ENCODE measurements around the gene UPP1. TPM values are rescaled to one million over a fixed set of nuclear protein-coding genes. Genes with fewer than 3 reads are reported as not detected.

The UPP1 gene
- total and polyA plus RNA-seq, 4 donors: 6.1 to 282 (median 82.9) TPM

- Histone ChIP-seq H3K9me3 (ENCODE audit: control insufficient read depth in 4 of 4, insufficient read depth in 3 of 4, low read length in 3 of 4) (no peaks in the 10 kb centered on the region), H3K27me3 (ENCODE audit: control insufficient read depth in 3 of 3, insufficient read depth in 3 of 3, low read length in 2 of 3) (peaks cover 0 to 11% (median 7%) of the 10 kb centered on the region in 3 donors), H3K36me3 (ENCODE audit: control insufficient read depth in 4 of 4, insufficient read depth in 4 of 4, low read length in 4 of 4) (peaks cover 0 to 11% (median 5%) of the 10 kb centered on the region in 4 donors), H3K4me1 (ENCODE audit: control insufficient read depth in 5 of 5, insufficient read depth in 5 of 5, low read length in 5 of 5) (peaks cover 0 to 10% (median 0%) of the 10 kb centered on the region in 5 donors), H3K9ac (ENCODE audit: insufficient read depth in 1 of 2, low read length in 2 of 2) (peak overlapping the region in 1 of 2 donors; percentile 56), H3K27ac (ENCODE audit: low read depth in 1 of 2, low read length in 1 of 2) (peak overlapping the region in 1 of 2 donors; percentile 98), H3K4me3 (peak overlapping the region; percentile 94)
- DNase-seq (peak in 2 of 3 donors; percentile 31 to 40), ATAC-seq (ENCODE audit: insufficient read depth, low FRiP score) (no peak)
- TF ChIP-seq, protein P1, sequence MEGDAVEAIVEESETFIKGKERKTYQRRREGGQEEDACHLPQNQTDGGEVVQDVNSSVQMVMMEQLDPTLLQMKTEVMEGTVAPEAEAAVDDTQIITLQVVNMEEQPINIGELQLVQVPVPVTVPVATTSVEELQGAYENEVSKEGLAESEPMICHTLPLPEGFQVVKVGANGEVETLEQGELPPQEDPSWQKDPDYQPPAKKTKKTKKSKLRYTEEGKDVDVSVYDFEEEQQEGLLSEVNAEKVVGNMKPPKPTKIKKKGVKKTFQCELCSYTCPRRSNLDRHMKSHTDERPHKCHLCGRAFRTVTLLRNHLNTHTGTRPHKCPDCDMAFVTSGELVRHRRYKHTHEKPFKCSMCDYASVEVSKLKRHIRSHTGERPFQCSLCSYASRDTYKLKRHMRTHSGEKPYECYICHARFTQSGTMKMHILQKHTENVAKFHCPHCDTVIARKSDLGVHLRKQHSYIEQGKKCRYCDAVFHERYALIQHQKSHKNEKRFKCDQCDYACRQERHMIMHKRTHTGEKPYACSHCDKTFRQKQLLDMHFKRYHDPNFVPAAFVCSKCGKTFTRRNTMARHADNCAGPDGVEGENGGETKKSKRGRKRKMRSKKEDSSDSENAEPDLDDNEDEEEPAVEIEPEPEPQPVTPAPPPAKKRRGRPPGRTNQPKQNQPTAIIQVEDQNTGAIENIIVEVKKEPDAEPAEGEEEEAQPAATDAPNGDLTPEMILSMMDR (IDR thresholded peaks at IDR 0.05; ENCODE audit: control extremely low read depth, extremely low read depth): no peak
- 57 to 65% methylated on average over 28 of the region's 28 CpGs for WGBS, 2 donors
These were observed 1.2 kb downstream of the UPP1 start for GRCh38 chr7:48090095-48090805.

- DNase-seq: no peak
- Histone ChIP-seq H3K36me3 (ENCODE audit: control insufficient read depth in 4 of 4, insufficient read depth in 4 of 4, low read length in 4 of 4) (peaks cover 0 to 14% (median 6%) of the 10 kb centered on the region in 4 donors), H3K27me3 (ENCODE audit: control insufficient read depth in 3 of 3, insufficient read depth in 3 of 3, low read length in 2 of 3) (peaks cover 0 to 11% (median 7%) of the 10 kb centered on the region in 3 donors), H3K9me3 (ENCODE audit: control insufficient read depth in 4 of 4, insufficient read depth in 3 of 4, low read length in 3 of 4) (no peaks in the 10 kb centered on the region), H3K27ac (ENCODE audit: low read depth in 1 of 2, low read length in 1 of 2) (no peak overlapping the region), H3K4me1 (ENCODE audit: control insufficient read depth in 5 of 5, insufficient read depth in 5 of 5, low read length in 5 of 5) (peaks cover 0 to 10% (median 0%) of the 10 kb centered on the region in 5 donors), H3K4me3 (no peak overlapping the region), H3K9ac (ENCODE audit: insufficient read depth in 1 of 2, low read length in 2 of 2) (no peak overlapping the region)
- ATAC-seq (ENCODE audit: insufficient read depth, low FRiP score): no peak
- WGBS, 2 donors: 88 to 90% methylated on average over 10 of the region's 10 CpGs
- TF ChIP-seq, protein P1 (IDR thresholded peaks at IDR 0.05; ENCODE audit: control extremely low read depth, extremely low read depth): no peak
These were observed 2.7 kb downstream of the UPP1 start for GRCh38 chr7:48091506-48092433.

GRCh38 chr7:48094861-48095293 is 5.8 kb downstream of the UPP1 start:
- peaks cover 0 to 25% (median 6%) of the 10 kb centered on the region in 4 donors for H3K36me3 ChIP-seq (ENCODE audit: control insufficient read depth in 4 of 4, insufficient read depth in 4 of 4, low read length in 4 of 4)
- WGBS, 2 donors: 76 to 89% methylated on average over 3 of the region's 3 CpGs

More at GRCh38 chr7:48094861-48095293, 5.8 kb downstream of the UPP1 start:
- H3K27me3 ChIP-seq (ENCODE audit: control insufficient read depth in 3 of 3, insufficient read depth in 3 of 3, low read length in 2 of 3): peaks cover 0 to 7% (median 7%) of the 10 kb centered on the region in 3 donors
- ATAC-seq (ENCODE audit: insufficient read depth, low FRiP score) (no peak), DNase-seq (peak in 2 of 3 donors; percentile 32 to 67)
- no peaks in the 10 kb centered on the region for H3K9me3 ChIP-seq (ENCODE audit: control insufficient read depth in 4 of 4, insufficient read depth in 3 of 4, low read length in 3 of 4)
- no peak overlapping the region for H3K9ac ChIP-seq (ENCODE audit: insufficient read depth in 1 of 2, low read length in 2 of 2)
- H3K4me3 ChIP-seq: no peak overlapping the region
- peak overlapping the region in 1 of 2 donors; percentile 50 for H3K27ac ChIP-seq (ENCODE audit: low read depth in 1 of 2, low read length in 1 of 2)
- TF ChIP-seq, protein P1 (IDR thresholded peaks at IDR 0.05; ENCODE audit: control extremely low read depth, extremely low read depth): no peak
- peaks cover 0 to 4% (median 0%) of the 10 kb centered on the region in 5 donors for H3K4me1 ChIP-seq (ENCODE audit: control insufficient read depth in 5 of 5, insufficient read depth in 5 of 5, low read length in 5 of 5)
